Heart left ventricle (tissue), 13 donors: Measurements from ENCODE around the gene HJV.

Source experiments
- POLR2A ChIP-seq, 2 donors: fragments of 450-650 bp; IDR thresholded peaks; one replicate each; pipeline ENCODE4 v1.6.1; 2017; ENCODE audit warnings: antibody characterized with exemption in 2 of 2, mild to moderate bottlenecking in 2 of 2, moderate library complexity in 2 of 2
- TF ChIP-seq, protein P1 (sequence below), 12 donors: fragments of 200-600 bp; sonication (generic) in 4 of 12; IDR thresholded peaks; one replicate each; pipeline versions ENCODE4 v1.5.0 to v1.8.0; 2018 to 2022; ENCODE audit warnings: antibody characterized with exemption in 12 of 12, mild to moderate bottlenecking in 5 of 12
- donor health status: ischemic (EF 13 %, LVEDD 7.1; RV severe dilation, severe dysfunction).
- donor health status: DM: no; HTN: yes; CAD: no.
- donor health status: DM: no; HTN: no; CAD: no.
- donor health status: ischemic (EF 25% LVEDD 6.9; RV normal size, moderate dysfunction).
- donor health status: ischemic (EF 25% LVEDD 5.7; RV mildly dilated, moderate dysfunction).
- donor health status: ischemic (EF 35%, LVEDD 5.7; RV mildly dilated, moderate dysfunction).
- donor health status: nonischemic (EF 11% LVEDD 7.7; RV severe dilation, severe dysfunction).
- donor health status: DM: yes; HTN: yes; CAD: no.
- donor health status: PGD.
- donor health status: ischemic (EF 29% LVEDD 5.4; RV normal size, mild dysfunction).
- donor health status: nonischemic (EF 23%, LVEDD 6.1; RV moderate dilation, normal function).

GRCh38 chr1:145983206-145983675 lies 38.3 kb downstream of the HJV start:
- TF ChIP-seq, protein P1, sequence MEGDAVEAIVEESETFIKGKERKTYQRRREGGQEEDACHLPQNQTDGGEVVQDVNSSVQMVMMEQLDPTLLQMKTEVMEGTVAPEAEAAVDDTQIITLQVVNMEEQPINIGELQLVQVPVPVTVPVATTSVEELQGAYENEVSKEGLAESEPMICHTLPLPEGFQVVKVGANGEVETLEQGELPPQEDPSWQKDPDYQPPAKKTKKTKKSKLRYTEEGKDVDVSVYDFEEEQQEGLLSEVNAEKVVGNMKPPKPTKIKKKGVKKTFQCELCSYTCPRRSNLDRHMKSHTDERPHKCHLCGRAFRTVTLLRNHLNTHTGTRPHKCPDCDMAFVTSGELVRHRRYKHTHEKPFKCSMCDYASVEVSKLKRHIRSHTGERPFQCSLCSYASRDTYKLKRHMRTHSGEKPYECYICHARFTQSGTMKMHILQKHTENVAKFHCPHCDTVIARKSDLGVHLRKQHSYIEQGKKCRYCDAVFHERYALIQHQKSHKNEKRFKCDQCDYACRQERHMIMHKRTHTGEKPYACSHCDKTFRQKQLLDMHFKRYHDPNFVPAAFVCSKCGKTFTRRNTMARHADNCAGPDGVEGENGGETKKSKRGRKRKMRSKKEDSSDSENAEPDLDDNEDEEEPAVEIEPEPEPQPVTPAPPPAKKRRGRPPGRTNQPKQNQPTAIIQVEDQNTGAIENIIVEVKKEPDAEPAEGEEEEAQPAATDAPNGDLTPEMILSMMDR (IDR thresholded peaks at IDR 0.05) = no peak
- no peak for TF ChIP-seq POLR2A (IDR thresholded peaks at IDR 0.05)
